Bronchial epithelial cell (primary cell): ENCODE data around the gene GSN. TPM values are rescaled to one million over a fixed set of nuclear protein-coding genes. Genes with fewer than 3 reads are reported as not detected.
A peak's percentile ranks its signal among the peaks of the same experiment; 100 is the strongest.

Source experiments
- DNase-seq: peaks from one replicate; pipeline ENCODE4 v3.0.0-alpha.2; 2010; ENCODE audit warnings: low read depth
- FAIRE-seq: peaks from 2 replicates; lab custom pipeline; 2011; peaks lifted over from hg19 to GRCh38; lab: Jason Lieb, UNC
- H3K27me3 ChIP-seq: 2 replicates; pipeline ENCODE4 v1.5.1; 2011; ENCODE audit warnings: low read length; ENCODE audit not compliant: control insufficient read depth, insufficient read depth
- H3K36me3 ChIP-seq: 2 replicates; pipeline ENCODE4 v1.5.1; 2011; ENCODE audit warnings: low read length; ENCODE audit not compliant: control insufficient read depth, insufficient read depth
- H3K4me3 ChIP-seq: 2 replicates; pipeline ENCODE4 v1.5.1; 2011; ENCODE audit warnings: mild to moderate bottlenecking, low read depth, low read length, control low read depth
- CTCF ChIP-seq: IDR thresholded peaks from 2 replicates; pipeline ENCODE4 v1.5.1; 2011; ENCODE audit warnings: mild to moderate bottlenecking, moderate library complexity, low read length, control low read depth, inconsistent platforms; ENCODE audit not compliant: insufficient read depth, severe bottlenecking
- total RNA-seq: library from RNA; depleted of rRNA; stranded (reverse); fragments of >200 nt; gene quantifications from 2 replicates; pipeline ENCODE4 v1.2.1, GENCODE V29; 2014

GSN gene
- total RNA-seq, 1 donor from 2014 or later: 420 TPM

GRCh38 chr9:121328876-121329681 lies 61.1 kb downstream of the GSN start:
- Histone ChIP-seq H3K36me3 (peaks cover 39% of the 10 kb centered on the region), H3K27me3 (no peaks in the 10 kb centered on the region), H3K4me3 (no peak overlapping the region)
- FAIRE-seq: peak; percentile 99
- DNase-seq: no peak
- TF ChIP-seq CTCF: peak; percentile 4

- no peak overlapping the region for H3K4me3 ChIP-seq
- TF ChIP-seq CTCF: no peak
- FAIRE-seq: no peak
- H3K36me3 ChIP-seq: peaks cover 29% of the 10 kb centered on the region
- no peaks in the 10 kb centered on the region for H3K27me3 ChIP-seq
- DNase-seq: no peak
These were observed 63.6 kb downstream of the GSN start for GRCh38 chr9:121331549-121331948.

GRCh38 chr9:121331992-121332685 lies 64.2 kb downstream of the GSN start:
- Histone ChIP-seq H3K27me3 (no peaks in the 10 kb centered on the region), H3K4me3 (no peak overlapping the region), H3K36me3 (peaks cover 29% of the 10 kb centered on the region)
- peak; percentile 23 for TF ChIP-seq CTCF
- no peak for DNase-seq
- FAIRE-seq: no peak

- Histone ChIP-seq H3K36me3 (peaks cover 18% of the 10 kb centered on the region), H3K4me3 (no peak overlapping the region), H3K27me3 (no peaks in the 10 kb centered on the region)
- FAIRE-seq (peak; percentile 36), DNase-seq (no peak)
- TF ChIP-seq CTCF: no peak
These were observed 66.2 kb downstream of the GSN start for GRCh38 chr9:121333950-121334773.

GRCh38 chr9:121336665-121337064 lies 68.7 kb downstream of the GSN start:
- DNase-seq: no peak
- no peak for FAIRE-seq
- H3K4me3 ChIP-seq: no peak overlapping the region
- no peaks in the 10 kb centered on the region for H3K27me3 ChIP-seq
- no peak for TF ChIP-seq CTCF
- peaks cover 7% of the 10 kb centered on the region for H3K36me3 ChIP-seq
